ENCODE results near the gene DGKH.

DGKH gene

GRCh38 chr13:42233726-42234125, 185.3 kb downstream of the DGKH start:
- no peak for DNase-seq

- DNase-seq, result no peak
These were observed 190.7 kb downstream of the DGKH start for GRCh38 chr13:42239161-42239560.

GRCh38 chr13:42239644-42240043, 191.2 kb downstream of the DGKH start:
- DNase-seq, result no peak

GRCh38 chr13:42246541-42246940, 198.1 kb downstream of the DGKH start:
- DNase-seq, result no peak

GRCh38 chr13:42247883-42248282, 199.4 kb downstream of the DGKH start:
- no peak for DNase-seq

GRCh38 chr13:42255886-42256285, 207.4 kb downstream of the DGKH start:
- DNase-seq, result no peak

- no peak for DNase-seq
These were observed 210.3 kb downstream of the DGKH start for GRCh38 chr13:42258747-42259146.

- DNase-seq, result peak in 1 of 6 experiments; percentile 9
These were observed 211.1 kb downstream of the DGKH start for GRCh38 chr13:42259515-42259914.

GRCh38 chr13:42260903-42261654, 212.6 kb downstream of the DGKH start:
- DNase-seq, result no peak

- DNase-seq, result no peak
These were observed 218.0 kb downstream of the DGKH start for GRCh38 chr13:42266473-42266872.

GRCh38 chr13:42270160-42270856, 221.9 kb downstream of the DGKH start:
- no peak for DNase-seq

GRCh38 chr13:42270857-42271215, 222.4 kb downstream of the DGKH start:
- no peak for DNase-seq

- peak; percentile 86 to 94 (median 93) for DNase-seq
These were observed 223.1 kb downstream of the DGKH start for GRCh38 chr13:42271337-42272114.

- peak; percentile 33 to 78 (median 56) for DNase-seq
These were observed 223.8 kb downstream of the DGKH start, which contains the start of gene AKAP11 for GRCh38 chr13:42272115-42272803. Gene AKAP11, plus strand, starts transcription at chr13:42272152. Its CDS starts 14,197 bp downstream, at chr13:42286349.

GRCh38 chr13:42272804-42273175, 224.3 kb downstream of the DGKH start:
- DNase-seq, result peak in 3 of 6 experiments; percentile 15 to 67 (median 43)

- no peak for DNase-seq
These were observed 226.1 kb downstream of the DGKH start for GRCh38 chr13:42274386-42275097.

GRCh38 chr13:42275098-42275471, 226.6 kb downstream of the DGKH start:
- no peak for DNase-seq

- DNase-seq, result no peak
These were observed 227.1 kb downstream of the DGKH start for GRCh38 chr13:42275506-42275905.

- DNase-seq, result no peak
These were observed 228.2 kb downstream of the DGKH start for GRCh38 chr13:42276683-42277082.

- no peak for DNase-seq
These were observed 229.3 kb downstream of the DGKH start for GRCh38 chr13:42277618-42278276.

- peak in 3 of 6 experiments; percentile 6 to 15 (median 8) for DNase-seq
These were observed 230.6 kb downstream of the DGKH start for GRCh38 chr13:42279080-42279479.

- no peak for DNase-seq
These were observed 231.5 kb downstream of the DGKH start for GRCh38 chr13:42279986-42280385.
